ENCODE data around the gene STRN.

The STRN gene

GRCh38 chr2:36964496-36965058 lies 1.8 kb downstream of the STRN start:
- TF ChIP-seq BACH2 (CRISPR knock-in tag; IDR thresholded peaks at IDR 0.05; ENCODE audit: borderline replicate concordance) (no peak), SNAI2 (CRISPR knock-in tag; IDR thresholded peaks at IDR 0.05) (no peak), ZNF565 (CRISPR knock-in tag; conservative IDR thresholded peaks at IDR 0.05; ENCODE audit: low read depth) (no peak), ZNF8 (CRISPR knock-in tag; IDR thresholded peaks at IDR 0.05) (no peak), CSDC2 (CRISPR knock-in tag; IDR thresholded peaks at IDR 0.05) (no peak), ZFP30 (CRISPR knock-in tag; IDR thresholded peaks at IDR 0.05) (no peak), POU6F1 (CRISPR knock-in tag; IDR thresholded peaks at IDR 0.05; ENCODE audit: borderline replicate concordance, low read depth) (no peak), PATZ1 (CRISPR knock-in tag; IDR thresholded peaks at IDR 0.05; ENCODE audit: borderline replicate concordance) (no peak), ZFP3 (CRISPR knock-in tag; IDR thresholded peaks at IDR 0.05) (no peak), OSR1 (CRISPR knock-in tag; IDR thresholded peaks at IDR 0.05) (no peak), ISL1 (CRISPR knock-in tag; IDR thresholded peaks at IDR 0.05) (no peak), CSRNP3 (CRISPR knock-in tag; IDR thresholded peaks at IDR 0.05) (no peak), RARB (CRISPR knock-in tag; IDR thresholded peaks at IDR 0.05) (no peak), ARNTL (CRISPR knock-in tag; IDR thresholded peaks at IDR 0.05; ENCODE audit: borderline replicate concordance, low read depth) (no peak), CREB5 (CRISPR knock-in tag; IDR thresholded peaks at IDR 0.05; ENCODE audit: low read depth) (no peak), ZNF70 (CRISPR knock-in tag; IDR thresholded peaks at IDR 0.05) (no peak), ZC3H10 (CRISPR knock-in tag; IDR thresholded peaks at IDR 0.05) (no peak), TCF4 (CRISPR knock-in tag; IDR thresholded peaks at IDR 0.05; ENCODE audit: borderline replicate concordance) (no peak), TSHZ2 (CRISPR knock-in tag; IDR thresholded peaks at IDR 0.05) (no peak)
- ATAC-seq: no peak

- TF ChIP-seq ZC3H10 (CRISPR knock-in tag; IDR thresholded peaks at IDR 0.05) (no peak), ZNF8 (CRISPR knock-in tag; IDR thresholded peaks at IDR 0.05) (no peak), CREB5 (CRISPR knock-in tag; IDR thresholded peaks at IDR 0.05; ENCODE audit: low read depth) (no peak)
- no peak for ATAC-seq
Measured at GRCh38 chr2:36963734-36964133, 2.6 kb downstream of the STRN start.

- no peak for TF ChIP-seq CREB5 (CRISPR knock-in tag; IDR thresholded peaks at IDR 0.05; ENCODE audit: low read depth)
- TF ChIP-seq ZFP3 (CRISPR knock-in tag; IDR thresholded peaks at IDR 0.05): no peak
- no peak for TF ChIP-seq TCF4 (CRISPR knock-in tag; IDR thresholded peaks at IDR 0.05; ENCODE audit: borderline replicate concordance)
- no peak for TF ChIP-seq PPARA (CRISPR knock-in tag; IDR thresholded peaks at IDR 0.05; ENCODE audit: borderline replicate concordance)
- ATAC-seq: no peak
Measured at GRCh38 chr2:36963106-36963505, 3.2 kb downstream of the STRN start.
